ENCODE measurements around the gene SEL1L3. TPM values are rescaled to one million over a fixed set of nuclear protein-coding genes. Genes with fewer than 3 reads are reported as not detected.

SEL1L3 gene
- total and polyA plus RNA-seq, 2 donors (not counting 3 experiments of a cell fraction or from before 2014, with no cell fraction given), result 53.4 to 122 TPM

DNA sequence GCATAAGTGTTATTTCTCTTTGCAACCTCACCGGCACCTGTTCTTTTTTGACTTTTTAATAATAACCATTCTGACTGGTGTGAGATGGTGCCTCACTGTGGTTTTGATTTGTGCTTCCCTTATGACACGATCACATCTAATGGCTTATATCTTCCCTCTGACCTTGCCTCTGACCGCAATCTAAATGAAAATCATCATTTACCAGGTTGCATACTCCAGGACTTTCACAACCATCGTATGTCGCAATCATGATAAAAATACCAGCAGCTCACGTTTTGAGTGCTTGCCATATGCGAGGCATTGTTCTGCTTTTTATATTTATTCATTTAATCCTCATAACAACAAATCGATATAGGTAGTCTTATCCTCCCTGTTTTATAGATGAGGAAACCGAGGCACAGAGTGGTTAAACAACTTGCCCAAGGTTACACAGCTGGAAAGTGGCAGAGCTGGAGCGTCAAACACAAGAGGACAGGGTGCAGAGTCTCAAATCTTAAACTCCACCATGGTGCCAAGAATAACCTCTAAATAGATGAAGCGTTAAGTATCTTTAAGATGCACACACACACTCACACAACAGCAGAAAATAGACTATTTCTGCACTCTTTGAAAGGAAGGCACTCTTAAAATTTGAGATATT, 102.2 kb downstream of the SEL1L3 start:
- Histone ChIP-seq H3K36me3 (ENCODE audit: control insufficient read depth in 2 of 2, extremely low read depth in 1 of 2, insufficient read depth in 2 of 2, low read length in 2 of 2) (peaks cover 7 to 24% of the 10 kb centered on the region in 2 experiments), H3K4me2 (ENCODE audit: insufficient read depth, low read length) (no peak overlapping the region), H3K4me1 (ENCODE audit: control insufficient read depth, extremely low read depth, insufficient read depth, low read length) (no peaks in the 10 kb centered on the region), H4K20me1 (replicated peaks; ENCODE audit: control insufficient read depth, extremely low read depth, insufficient read depth, low read length) (no peaks in the 10 kb centered on the region), H3K27me3 (ENCODE audit: control insufficient read depth in 2 of 2, insufficient read depth in 2 of 2, low read length in 2 of 2) (no peaks in the 10 kb centered on the region), H3K9me1 (replicated peaks; ENCODE audit: control insufficient read depth, extremely low read depth, insufficient read depth, low read length) (no peaks in the 10 kb centered on the region), H3K9me3 (replicated peaks; ENCODE audit: control insufficient read depth, insufficient read depth, low read length) (no peaks in the 10 kb centered on the region), H2AFZ (ENCODE audit: low read depth, low read length) (no peak overlapping the region), H3K79me2 (ENCODE audit: control insufficient read depth, insufficient read depth, low read length) (no peaks in the 10 kb centered on the region), H3K9ac (replicated peaks; ENCODE audit: extremely low read depth, insufficient read depth, low read length) (no peak overlapping the region), H3K4me3 (replicated peaks in 1 of 3; ENCODE audit: insufficient read depth in 1 of 3, low read depth in 1 of 3, low read length in 3 of 3) (no peak overlapping the region), H3K27ac (ENCODE audit: insufficient read depth, low read depth, low read length) (no peak overlapping the region)
- no peak for TF ChIP-seq JUN (IDR thresholded peaks at IDR 0.05; ENCODE audit: borderline replicate concordance, insufficient read depth, insufficient read length, low read depth)
- TF ChIP-seq, protein P1, sequence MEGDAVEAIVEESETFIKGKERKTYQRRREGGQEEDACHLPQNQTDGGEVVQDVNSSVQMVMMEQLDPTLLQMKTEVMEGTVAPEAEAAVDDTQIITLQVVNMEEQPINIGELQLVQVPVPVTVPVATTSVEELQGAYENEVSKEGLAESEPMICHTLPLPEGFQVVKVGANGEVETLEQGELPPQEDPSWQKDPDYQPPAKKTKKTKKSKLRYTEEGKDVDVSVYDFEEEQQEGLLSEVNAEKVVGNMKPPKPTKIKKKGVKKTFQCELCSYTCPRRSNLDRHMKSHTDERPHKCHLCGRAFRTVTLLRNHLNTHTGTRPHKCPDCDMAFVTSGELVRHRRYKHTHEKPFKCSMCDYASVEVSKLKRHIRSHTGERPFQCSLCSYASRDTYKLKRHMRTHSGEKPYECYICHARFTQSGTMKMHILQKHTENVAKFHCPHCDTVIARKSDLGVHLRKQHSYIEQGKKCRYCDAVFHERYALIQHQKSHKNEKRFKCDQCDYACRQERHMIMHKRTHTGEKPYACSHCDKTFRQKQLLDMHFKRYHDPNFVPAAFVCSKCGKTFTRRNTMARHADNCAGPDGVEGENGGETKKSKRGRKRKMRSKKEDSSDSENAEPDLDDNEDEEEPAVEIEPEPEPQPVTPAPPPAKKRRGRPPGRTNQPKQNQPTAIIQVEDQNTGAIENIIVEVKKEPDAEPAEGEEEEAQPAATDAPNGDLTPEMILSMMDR (IDR thresholded peaks at IDR 0.05; ENCODE audit: extremely low read depth in 1 of 2, insufficient read depth in 1 of 2, low read depth in 1 of 2, low read length in 2 of 2), result no peak
- TF ChIP-seq, protein P2, sequence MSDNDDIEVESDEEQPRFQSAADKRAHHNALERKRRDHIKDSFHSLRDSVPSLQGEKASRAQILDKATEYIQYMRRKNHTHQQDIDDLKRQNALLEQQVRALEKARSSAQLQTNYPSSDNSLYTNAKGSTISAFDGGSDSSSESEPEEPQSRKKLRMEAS (IDR thresholded peaks at IDR 0.05; ENCODE audit: insufficient read depth, insufficient read length), result no peak
- no peak for TF ChIP-seq EZH2 (IDR thresholded peaks at IDR 0.05; ENCODE audit: borderline replicate concordance, low read depth, low read length, severe bottlenecking)
- TF ChIP-seq POLR2A (IDR thresholded peaks at IDR 0.05; ENCODE audit: low read depth, low read length), result no peak
- no peak for TF ChIP-seq POLR2AphosphoS5 (IDR thresholded peaks at IDR 0.05; ENCODE audit: insufficient read depth, low read depth, low read length)
- no peak for TF ChIP-seq FOS (IDR thresholded peaks at IDR 0.05; ENCODE audit: borderline replicate concordance, insufficient read depth, low read length)
- no peak for TF ChIP-seq GATA2 (IDR thresholded peaks at IDR 0.05; ENCODE audit: insufficient read depth, insufficient read length, low read depth, low read length)
- TF ChIP-seq MYC (IDR thresholded peaks at IDR 0.05; ENCODE audit: low read depth, low read length), result no peak
- FAIRE-seq (no peak), DNase-seq (ENCODE audit: low read depth, low spot score) (no peak)
- ChIA-PET CTCF (interaction anchor here (2.1 kb wide), 1 partner anchor 320 kb away, joined by 23 read pairs; no protein-coding TSS in a partner anchor), POLR2A (no interaction called here)
- dilution Hi-C loops (cut with MboI; ENCODE audit: extremely low pct_ligation_motif_present, low sequenced_read_pairs) (no loop called here), intact Hi-C loops (cut with micrococcal nuclease) (no loop called here)
- BruUV-seq (replicated peaks), result no TSS peak

Measured in endothelial cell of umbilical vein (primary cell).